ENCODE results near the gene ATP5F1D. TPM values are rescaled to one million over a fixed set of nuclear protein-coding genes. Genes with fewer than 3 reads are reported as not detected.

The ATP5F1D gene
- total and polyA plus RNA-seq, 2 of the 13 experiments (the other 11 are each of a cell fraction or from before 2014, with no cell fraction given) = 39.4 to 78.7 TPM

- TF ChIP-seq TFAP4 (IDR thresholded peaks at IDR 0.05; ENCODE audit: borderline replicate concordance, low read depth) (0 out of 2 replicates have a peak, but pooled peaks have one; percentile 20), HMG20B (CRISPR knock-in tag; conservative IDR thresholded peaks at IDR 0.05) (peak; percentile 46; the same call in 1 of the 2 replicates), ZNF691 (CRISPR knock-in tag; IDR thresholded peaks at IDR 0.05; ENCODE audit: borderline replicate concordance, low read depth) (no peak; the same call in 1 of the 2 replicates), SMC3 (IDR thresholded peaks at IDR 0.05; ENCODE audit: low read length) (no peak), NFYB (CRISPR knock-in tag; IDR thresholded peaks at IDR 0.05) (0 out of 2 replicates have a peak, but pooled peaks have one; percentile 13), TGIF2 (CRISPR knock-in tag; IDR thresholded peaks at IDR 0.05) (peak; percentile 51; the same call in 1 of the 2 replicates), NCOR1 (IDR thresholded peaks at IDR 0.05; ENCODE audit: borderline replicate concordance, low read length) (peak; percentile 59; the same call in 1 of the 2 replicates), ZNF646 (CRISPR knock-in tag; IDR thresholded peaks at IDR 0.05) (no peak), CREBL2 (CRISPR knock-in tag; IDR thresholded peaks at IDR 0.05; ENCODE audit: borderline replicate concordance) (no peak), PHF21A (CRISPR knock-in tag; IDR thresholded peaks at IDR 0.05) (peak; percentile 60; the same call in 1 of the 2 replicates), NRL (CRISPR knock-in tag; IDR thresholded peaks at IDR 0.05; ENCODE audit: borderline replicate concordance) (0 out of 2 replicates have a peak, but pooled peaks have one; percentile 19), PATZ1 (CRISPR knock-in tag; IDR thresholded peaks at IDR 0.05) (peak; percentile 100), DNMT1 (CRISPR knock-in tag; IDR thresholded peaks at IDR 0.05) (no peak), ZNF574 (CRISPR knock-in tag; IDR thresholded peaks at IDR 0.05) (peak; percentile 38; the same call in 1 of the 2 replicates), PHF8 (CRISPR knock-in tag; IDR thresholded peaks at IDR 0.05) (peak; percentile 26; the same call in 1 of the 2 replicates)
Measured at GRCh38 chr19:1253514-1254080, 12.0 kb downstream of the ATP5F1D start (continued).

Measured in HepG2 (cell line).